Neural progenitor cell (in vitro differentiated cells): ENCODE data around the gene ATXN10. TPM values are rescaled to one million over a fixed set of nuclear protein-coding genes. Genes with fewer than 3 reads are reported as not detected.

ENCODE experiments used
- DNase-seq: peaks from one replicate; pipeline ENCODE4 v3.0.0-alpha.2; 2016; ENCODE audit warnings: low spot score
- H2AFZ ChIP-seq: fragments of 200-600 bp; sonication (generic); replicated peaks from 2 replicates; pipeline ENCODE4 v1.6.1; 2016; ENCODE audit warnings: antibody characterized with exemption
- H3F3A ChIP-seq: fragments of 200-600 bp; sonication (generic); 2 replicates; pipeline ENCODE4 v1.6.1; 2016; ENCODE audit warnings: antibody characterized with exemption, low read depth
- H3K27ac ChIP-seq: fragments of 200-600 bp; sonication (generic); 2 replicates; pipeline ENCODE4 v1.5.1; 2016; ENCODE audit warnings: mild to moderate bottlenecking
- H3K27me3 ChIP-seq: fragments of 200-600 bp; sonication (generic); 2 replicates; pipeline ENCODE4 v1.6.1; 2016; ENCODE audit warnings: mild to moderate bottlenecking, moderate library complexity
- H3K36me3 ChIP-seq: fragments of 200-600 bp; sonication (generic); 2 replicates; pipeline ENCODE4 v1.5.1; 2016
- H3K4me1 ChIP-seq: fragments of 200-600 bp; sonication (generic); 2 replicates; pipeline ENCODE4 v1.6.1; 2016; ENCODE audit warnings: mixed run types
- H3K4me2 ChIP-seq: fragments of 200-600 bp; sonication (generic); 2 replicates; pipeline ENCODE4 v1.6.1; 2016
- H3K4me3 ChIP-seq: fragments of 200-600 bp; sonication (generic); 2 replicates; pipeline ENCODE4 v1.5.1; 2016
- H3K79me2 ChIP-seq: fragments of 200-600 bp; sonication (generic); 2 replicates; pipeline ENCODE4 v1.6.1; 2016; ENCODE audit warnings: low read depth
- H3K9ac ChIP-seq: fragments of 200-600 bp; sonication (generic); 2 replicates; pipeline ENCODE4 v1.6.1; 2016
- H3K9me3 ChIP-seq: fragments of 200-600 bp; sonication (generic); 2 replicates; pipeline ENCODE4 v1.5.1; 2016; ENCODE audit warnings: low read depth
- H4K20me1 ChIP-seq: fragments of 200-600 bp; sonication (generic); 2 replicates; pipeline ENCODE4 v1.6.1; 2016; ENCODE audit warnings: low read depth
- H3K27ac Mint-ChIP-seq: 3 replicates; pipeline ENCODE4 v1.8.0; 2021; ENCODE audit warnings: mixed read lengths
- H3K27me3 Mint-ChIP-seq: 2 replicates; pipeline ENCODE4 v1.8.0; 2022; ENCODE audit warnings: low read depth, mild to moderate bottlenecking, inconsistent platforms, moderate library complexity, mixed read lengths; ENCODE audit not compliant: insufficient read depth
- H3K36me3 Mint-ChIP-seq: 3 replicates; pipeline ENCODE4 v1.8.0; 2021; ENCODE audit warnings: mixed read lengths
- H3K4me1 Mint-ChIP-seq: 3 replicates; pipeline ENCODE4 v1.8.0; 2021; ENCODE audit warnings: mixed read lengths
- H3K4me3 Mint-ChIP-seq: 3 replicates; pipeline ENCODE4 v1.8.0; 2021; ENCODE audit warnings: mild to moderate bottlenecking, moderate library complexity, mixed read lengths
- H3K9me3 Mint-ChIP-seq: 3 replicates; pipeline ENCODE4 v1.8.0; 2020; ENCODE audit warnings: mixed read lengths
- EZH2 ChIP-seq: fragments of 200-600 bp; sonication (generic); IDR thresholded peaks from 2 replicates; pipeline ENCODE4 v1.6.1; 2017; ENCODE audit warnings: antibody characterized with exemption, mild to moderate bottlenecking, moderate library complexity
- EZH2phosphoT487 ChIP-seq: fragments of 200-600 bp; sonication (generic); IDR thresholded peaks from 2 replicates; pipeline ENCODE4 v1.6.1; 2017; ENCODE audit warnings: antibody characterized with exemption
- total RNA-seq: library from RNA; depleted of rRNA; stranded (reverse); fragments of >200 nt; gene quantifications from 2 replicates; pipeline ENCODE4 v1.2.3, GENCODE V29; 2015; ENCODE audit warnings: low replicate concordance
- TF ChIP-seq, protein P1 (sequence below): fragments of 200-600 bp; sonication (generic); IDR thresholded peaks from 2 replicates; pipeline ENCODE4 v1.5.1; 2017; ENCODE audit warnings: antibody characterized with exemption, mild to moderate bottlenecking

Gene ATXN10
- total RNA-seq, 1 donor from 2014 or later, result 168 TPM

DNA sequence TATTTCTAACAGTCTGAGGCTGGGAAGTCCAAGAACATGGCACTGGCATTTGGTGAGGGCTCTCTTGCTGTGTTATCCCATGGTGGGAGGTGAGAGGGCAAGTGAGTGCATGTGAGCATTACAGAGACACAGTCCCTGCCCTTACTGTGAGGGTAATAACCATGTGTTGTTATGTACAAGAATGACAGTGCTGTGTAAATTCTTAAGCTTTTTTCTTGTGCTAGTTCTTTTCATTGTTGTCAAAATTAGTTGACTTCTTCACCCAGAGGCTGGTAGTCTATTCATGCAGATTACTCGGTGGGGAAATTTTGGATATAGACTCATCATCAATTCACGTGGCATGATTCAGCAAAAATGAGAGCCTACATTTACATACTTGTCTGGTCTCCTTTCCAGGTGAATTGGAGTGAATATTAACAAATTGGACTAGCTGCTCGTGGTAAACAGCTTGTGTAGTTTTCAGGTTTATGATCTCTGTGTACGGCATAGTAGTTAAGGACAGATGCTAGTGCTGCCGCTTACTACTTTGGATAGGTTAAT is 49.3 kb downstream of the ATXN10 start:
- Histone ChIP-seq H3K9ac (no peak overlapping the region), H3K36me3 (peaks cover 8% of the 10 kb centered on the region), H3K4me3 (no peak overlapping the region), H3K27me3 (no peaks in the 10 kb centered on the region), H3K79me2 (peaks cover 49% of the 10 kb centered on the region), H3K4me1 (no peaks in the 10 kb centered on the region), H4K20me1 (peaks cover 41% of the 10 kb centered on the region), H2AFZ (no peak overlapping the region), H3K9me3 (no peaks in the 10 kb centered on the region), H3F3A (no peaks in the 10 kb centered on the region), H3K4me2 (no peak overlapping the region), H3K27ac (no peak overlapping the region)
- peaks cover 2% of the 10 kb centered on the region for H3K4me1 Mint-ChIP-seq
- H3K27ac Mint-ChIP-seq, result no peak overlapping the region
- TF ChIP-seq EZH2, result no peak
- no peak for TF ChIP-seq EZH2phosphoT487
- TF ChIP-seq, protein P1, sequence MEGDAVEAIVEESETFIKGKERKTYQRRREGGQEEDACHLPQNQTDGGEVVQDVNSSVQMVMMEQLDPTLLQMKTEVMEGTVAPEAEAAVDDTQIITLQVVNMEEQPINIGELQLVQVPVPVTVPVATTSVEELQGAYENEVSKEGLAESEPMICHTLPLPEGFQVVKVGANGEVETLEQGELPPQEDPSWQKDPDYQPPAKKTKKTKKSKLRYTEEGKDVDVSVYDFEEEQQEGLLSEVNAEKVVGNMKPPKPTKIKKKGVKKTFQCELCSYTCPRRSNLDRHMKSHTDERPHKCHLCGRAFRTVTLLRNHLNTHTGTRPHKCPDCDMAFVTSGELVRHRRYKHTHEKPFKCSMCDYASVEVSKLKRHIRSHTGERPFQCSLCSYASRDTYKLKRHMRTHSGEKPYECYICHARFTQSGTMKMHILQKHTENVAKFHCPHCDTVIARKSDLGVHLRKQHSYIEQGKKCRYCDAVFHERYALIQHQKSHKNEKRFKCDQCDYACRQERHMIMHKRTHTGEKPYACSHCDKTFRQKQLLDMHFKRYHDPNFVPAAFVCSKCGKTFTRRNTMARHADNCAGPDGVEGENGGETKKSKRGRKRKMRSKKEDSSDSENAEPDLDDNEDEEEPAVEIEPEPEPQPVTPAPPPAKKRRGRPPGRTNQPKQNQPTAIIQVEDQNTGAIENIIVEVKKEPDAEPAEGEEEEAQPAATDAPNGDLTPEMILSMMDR, result no peak
- no peak overlapping the region for H3K4me3 Mint-ChIP-seq
- peaks cover 3% of the 10 kb centered on the region for H3K27me3 Mint-ChIP-seq
- no peak for DNase-seq
- H3K9me3 Mint-ChIP-seq, result peaks cover 4% of the 10 kb centered on the region
- H3K36me3 Mint-ChIP-seq, result peaks cover 35% of the 10 kb centered on the region

DNA sequence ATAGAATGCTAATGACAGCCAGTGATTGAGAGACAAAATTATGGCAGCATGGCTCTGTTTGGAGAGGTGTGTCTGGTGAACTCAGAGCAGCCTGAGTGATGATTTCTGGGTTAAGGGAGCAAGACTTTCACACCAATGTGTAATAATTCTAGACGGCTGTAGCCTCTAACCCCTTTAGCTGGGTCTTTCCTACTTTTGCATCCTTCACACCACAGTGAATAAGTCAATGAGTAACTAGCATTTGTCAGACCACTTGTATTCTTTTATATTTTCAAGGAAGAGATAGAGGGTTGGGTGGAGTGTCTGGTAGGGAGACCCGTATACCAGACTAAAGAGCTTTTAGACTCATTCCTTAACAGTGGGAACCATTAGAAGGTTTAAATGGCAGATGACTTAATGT is 50.4 kb downstream of the ATXN10 start:
- Histone ChIP-seq H2AFZ (no peak overlapping the region), H3K27ac (no peak overlapping the region), H3K4me3 (no peak overlapping the region), H3K27me3 (no peaks in the 10 kb centered on the region), H4K20me1 (peaks cover 39% of the 10 kb centered on the region), H3K9ac (no peak overlapping the region), H3K36me3 (peaks cover 8% of the 10 kb centered on the region), H3K79me2 (peaks cover 53% of the 10 kb centered on the region), H3K9me3 (no peaks in the 10 kb centered on the region), H3F3A (no peaks in the 10 kb centered on the region), H3K4me1 (no peaks in the 10 kb centered on the region), H3K4me2 (no peak overlapping the region)
- no peak overlapping the region for H3K27ac Mint-ChIP-seq
- peaks cover 43% of the 10 kb centered on the region for H3K36me3 Mint-ChIP-seq
- peaks cover 3% of the 10 kb centered on the region for H3K27me3 Mint-ChIP-seq
- peaks cover under 1% of the 10 kb centered on the region for H3K4me1 Mint-ChIP-seq
- DNase-seq, result no peak
- H3K9me3 Mint-ChIP-seq, result peaks cover 6% of the 10 kb centered on the region
- TF ChIP-seq, protein P1, result no peak
- no peak for TF ChIP-seq EZH2
- no peak for TF ChIP-seq EZH2phosphoT487
- no peak overlapping the region for H3K4me3 Mint-ChIP-seq

DNA sequence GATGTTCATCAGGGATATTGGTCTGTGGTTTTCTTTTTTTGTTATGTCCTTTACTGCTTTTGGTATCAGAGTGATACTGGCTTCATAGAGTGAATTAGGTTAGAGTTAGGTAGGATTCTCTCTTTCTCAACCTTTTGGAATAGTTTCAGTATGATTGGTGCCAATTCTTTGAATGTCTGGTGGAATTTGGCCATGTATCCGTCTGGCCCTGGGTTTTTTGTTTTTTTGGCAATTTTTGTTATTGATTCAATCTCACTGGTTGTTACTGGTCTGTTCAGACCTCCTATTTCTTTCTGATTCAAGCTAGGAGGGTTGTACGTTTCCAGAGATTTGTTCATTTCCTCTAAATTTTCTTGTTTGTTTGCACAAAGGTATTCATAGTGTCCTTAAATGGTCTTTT is 54.4 kb downstream of the ATXN10 start:
- Histone ChIP-seq H2AFZ (no peak overlapping the region), H4K20me1 (peaks cover 45% of the 10 kb centered on the region), H3K9ac (no peak overlapping the region), H3K9me3 (no peaks in the 10 kb centered on the region), H3K4me3 (no peak overlapping the region), H3K4me2 (no peak overlapping the region), H3K36me3 (no peaks in the 10 kb centered on the region), H3K79me2 (peaks cover 67% of the 10 kb centered on the region), H3K27me3 (no peaks in the 10 kb centered on the region), H3K27ac (no peak overlapping the region), H3K4me1 (no peaks in the 10 kb centered on the region), H3F3A (peaks cover 10% of the 10 kb centered on the region)
- TF ChIP-seq EZH2phosphoT487, result no peak
- no peak for TF ChIP-seq EZH2
- TF ChIP-seq, protein P1, result no peak
- Mint-ChIP-seq H3K4me3 (no peak overlapping the region), H3K4me1 (no peaks in the 10 kb centered on the region), H3K27me3 (peaks cover 3% of the 10 kb centered on the region), H3K36me3 (peaks cover 36% of the 10 kb centered on the region), H3K27ac (no peak overlapping the region), H3K9me3 (peaks cover 6% of the 10 kb centered on the region)
- DNase-seq, result no peak
